Activated CD4-positive, alpha-beta T cell treated with anti-CD3 and anti-CD28 coated beads, Interleukin-2, amount 10 ng/mL, durations not matched to agents 24 days and 14 days (primary cell): ENCODE measurements around the gene ADSS1. TPM values are rescaled to one million over a fixed set of nuclear protein-coding genes. Genes with fewer than 3 reads are reported as not detected.

Experiments
- DNase-seq: peaks from one replicate; pipeline ENCODE4 v3.0.0; 2022
- H3K27ac Mint-ChIP-seq: one replicate; pipeline ENCODE4 v1.8.0; 2022; ENCODE audit warnings: mild to moderate bottlenecking, mixed read lengths
- H3K27me3 Mint-ChIP-seq: one replicate; pipeline ENCODE4 v1.8.0; 2022; ENCODE audit warnings: mixed read lengths
- H3K36me3 Mint-ChIP-seq: one replicate; pipeline ENCODE4 v1.8.0; 2022; ENCODE audit warnings: low read depth, mild to moderate bottlenecking, mixed read lengths
- H3K4me1 Mint-ChIP-seq: one replicate; pipeline ENCODE4 v1.8.0; 2021; ENCODE audit warnings: mixed read lengths
- H3K4me3 Mint-ChIP-seq: one replicate; pipeline ENCODE4 v1.8.0; 2022; ENCODE audit warnings: mild to moderate bottlenecking, moderate library complexity, mixed read lengths
- H3K9me3 Mint-ChIP-seq: one replicate; pipeline ENCODE4 v1.8.0; 2021; ENCODE audit warnings: mixed read lengths
- intact Hi-C: fragments of 100-400 bp; cut with micrococcal nuclease; formaldehyde crosslinking; loops from one replicate; pipeline ENCODE4 v1.15.1; 2023
- total RNA-seq: library from RNA; stranded (reverse); gene quantifications from 2 replicates; pipeline ENCODE4 v1.2.3, GENCODE V29; 2022

The ADSS1 gene
- total RNA-seq, 1 donor from 2014 or later, result 0.96 TPM

- Mint-ChIP-seq H3K4me1 (peaks cover 3% of the 10 kb centered on the region), H3K27me3 (no peaks in the 10 kb centered on the region), H3K9me3 (no peaks in the 10 kb centered on the region), H3K4me3 (no peak overlapping the region), H3K27ac (no peak overlapping the region), H3K36me3 (peaks cover 36% of the 10 kb centered on the region)
- DNase-seq, result no peak
- intact Hi-C loops, result loop anchor here (2.0 kb wide), 2 partner anchors 31 to 101 kb away; partner anchors contain the start of gene ZBTB42
Observed at GRCh38 chr14:104769324-104770071, 45.5 kb downstream of the ADSS1 start.

GRCh38 chr14:104770072-104770579 is 46.1 kb downstream of the ADSS1 start:
- Mint-ChIP-seq H3K9me3 (no peaks in the 10 kb centered on the region), H3K36me3 (peaks cover 37% of the 10 kb centered on the region), H3K27me3 (no peaks in the 10 kb centered on the region), H3K4me1 (peaks cover 3% of the 10 kb centered on the region), H3K4me3 (no peak overlapping the region), H3K27ac (no peak overlapping the region)
- no peak for DNase-seq
- intact Hi-C loops, result no loop called here

- Mint-ChIP-seq H3K4me3 (no peak overlapping the region), H3K9me3 (no peaks in the 10 kb centered on the region), H3K27ac (no peak overlapping the region), H3K36me3 (peaks cover 40% of the 10 kb centered on the region), H3K4me1 (peaks cover 3% of the 10 kb centered on the region), H3K27me3 (no peaks in the 10 kb centered on the region)
- intact Hi-C loops, result no loop called here
- no peak for DNase-seq
Observed at GRCh38 chr14:104770851-104771272, 46.8 kb downstream of the ADSS1 start.

GRCh38 chr14:104771374-104771773 is 47.3 kb downstream of the ADSS1 start:
- intact Hi-C loops, result no loop called here

GRCh38 chr14:104771918-104772706 is 48.1 kb downstream of the ADSS1 start:
- Mint-ChIP-seq H3K27ac (no peak overlapping the region), H3K4me3 (no peak overlapping the region), H3K36me3 (peaks cover 49% of the 10 kb centered on the region), H3K4me1 (peaks cover 3% of the 10 kb centered on the region), H3K27me3 (no peaks in the 10 kb centered on the region), H3K9me3 (no peaks in the 10 kb centered on the region)
- intact Hi-C loops, result no loop called here
- DNase-seq, result no peak

More at GRCh38 chr14:104771374-104771773, 47.3 kb downstream of the ADSS1 start:
- peaks cover 3% of the 10 kb centered on the region for H3K4me1 Mint-ChIP-seq
- H3K36me3 Mint-ChIP-seq, result peaks cover 44% of the 10 kb centered on the region
- DNase-seq, result no peak
- no peaks in the 10 kb centered on the region for H3K27me3 Mint-ChIP-seq
- no peaks in the 10 kb centered on the region for H3K9me3 Mint-ChIP-seq
- no peak overlapping the region for H3K27ac Mint-ChIP-seq
- no peak overlapping the region for H3K4me3 Mint-ChIP-seq

GRCh38 chr14:104772707-104773504 is 48.9 kb downstream of the ADSS1 start:
- Mint-ChIP-seq H3K36me3 (peaks cover 49% of the 10 kb centered on the region), H3K4me3 (no peak overlapping the region), H3K27me3 (no peaks in the 10 kb centered on the region), H3K27ac (no peak overlapping the region), H3K9me3 (no peaks in the 10 kb centered on the region), H3K4me1 (peaks cover 3% of the 10 kb centered on the region)
- no peak for DNase-seq
- intact Hi-C loops, result no loop called here

GRCh38 chr14:104773505-104774452 is 49.8 kb downstream of the ADSS1 start:
- no peak overlapping the region for H3K4me3 Mint-ChIP-seq
- intact Hi-C loops, result no loop called here
- no peak for DNase-seq
- no peaks in the 10 kb centered on the region for H3K9me3 Mint-ChIP-seq
- no peaks in the 10 kb centered on the region for H3K27me3 Mint-ChIP-seq
- no peak overlapping the region for H3K27ac Mint-ChIP-seq
- peaks cover 49% of the 10 kb centered on the region for H3K36me3 Mint-ChIP-seq
- peaks cover 1% of the 10 kb centered on the region for H3K4me1 Mint-ChIP-seq

GRCh38 chr14:104774453-104775072 is 50.5 kb downstream of the ADSS1 start:
- H3K27ac Mint-ChIP-seq, result no peak overlapping the region
- no peaks in the 10 kb centered on the region for H3K4me1 Mint-ChIP-seq
- H3K4me3 Mint-ChIP-seq, result no peak overlapping the region
- intact Hi-C loops, result no loop called here
- H3K36me3 Mint-ChIP-seq, result peaks cover 49% of the 10 kb centered on the region
- H3K27me3 Mint-ChIP-seq, result no peaks in the 10 kb centered on the region
- no peak for DNase-seq
- H3K9me3 Mint-ChIP-seq, result no peaks in the 10 kb centered on the region

- peaks cover 45% of the 10 kb centered on the region for H3K36me3 Mint-ChIP-seq
- H3K4me3 Mint-ChIP-seq, result no peak overlapping the region
- no peak for DNase-seq
- no peak overlapping the region for H3K27ac Mint-ChIP-seq
- no peaks in the 10 kb centered on the region for H3K4me1 Mint-ChIP-seq
- H3K9me3 Mint-ChIP-seq, result no peaks in the 10 kb centered on the region
- no peaks in the 10 kb centered on the region for H3K27me3 Mint-ChIP-seq
- intact Hi-C loops, result no loop called here
Observed at GRCh38 chr14:104775073-104775489, 51.1 kb downstream of the ADSS1 start.

- no peak overlapping the region for H3K27ac Mint-ChIP-seq
- DNase-seq, result no peak
- H3K27me3 Mint-ChIP-seq, result no peaks in the 10 kb centered on the region
- no peaks in the 10 kb centered on the region for H3K9me3 Mint-ChIP-seq
- intact Hi-C loops, result no loop called here
- H3K4me1 Mint-ChIP-seq, result no peaks in the 10 kb centered on the region
- peaks cover 32% of the 10 kb centered on the region for H3K36me3 Mint-ChIP-seq
- H3K4me3 Mint-ChIP-seq, result no peak overlapping the region
Observed at GRCh38 chr14:104776481-104776880, 52.5 kb downstream of the ADSS1 start.

- no peak for DNase-seq
- Mint-ChIP-seq H3K9me3 (no peaks in the 10 kb centered on the region), H3K27me3 (no peaks in the 10 kb centered on the region), H3K4me1 (no peaks in the 10 kb centered on the region), H3K27ac (no peak overlapping the region), H3K36me3 (peaks cover 25% of the 10 kb centered on the region), H3K4me3 (no peak overlapping the region)
- intact Hi-C loops, result no loop called here
Observed at GRCh38 chr14:104776961-104777807, 53.2 kb downstream of the ADSS1 start.

- Mint-ChIP-seq H3K9me3 (no peaks in the 10 kb centered on the region), H3K4me3 (no peak overlapping the region), H3K4me1 (no peaks in the 10 kb centered on the region), H3K36me3 (peaks cover 20% of the 10 kb centered on the region), H3K27me3 (no peaks in the 10 kb centered on the region), H3K27ac (no peak overlapping the region)
- DNase-seq, result no peak
- intact Hi-C loops, result no loop called here
Observed at GRCh38 chr14:104777808-104778249, 53.8 kb downstream of the ADSS1 start.
